ENCODE data around the gene CDH13. TPM values are rescaled to one million over a fixed set of nuclear protein-coding genes. Genes with fewer than 3 reads are reported as not detected.

The CDH13 gene
- total RNA-seq, 1 donor from 2014 or later, result 2.3 TPM

- no peaks in the 10 kb centered on the region for H3K4me1 Mint-ChIP-seq (ENCODE audit: unreplicated experiment)
- H3K27me3 Mint-ChIP-seq (ENCODE audit: unreplicated experiment), result no peaks in the 10 kb centered on the region
- no peak for DNase-seq (ENCODE audit: low spot score)
- no peak overlapping the region for H3K27ac Mint-ChIP-seq (ENCODE audit: unreplicated experiment)
- no peak for TF ChIP-seq CTCF (IDR thresholded peaks at IDR 0.05; ENCODE audit: unreplicated experiment)
- H3K4me3 Mint-ChIP-seq (ENCODE audit: unreplicated experiment), result no peak overlapping the region
- H3K36me3 Mint-ChIP-seq (ENCODE audit: low read depth, unreplicated experiment), result no peaks in the 10 kb centered on the region
- no peaks in the 10 kb centered on the region for H3K9me3 Mint-ChIP-seq (ENCODE audit: unreplicated experiment)
These were observed 165.9 kb downstream of the CDH13 start for GRCh38 chr16:82792693-82793092.

- H3K36me3 Mint-ChIP-seq (ENCODE audit: low read depth, unreplicated experiment), result no peaks in the 10 kb centered on the region
- no peaks in the 10 kb centered on the region for H3K9me3 Mint-ChIP-seq (ENCODE audit: unreplicated experiment)
- H3K4me1 Mint-ChIP-seq (ENCODE audit: unreplicated experiment), result no peaks in the 10 kb centered on the region
- no peak for TF ChIP-seq CTCF (IDR thresholded peaks at IDR 0.05; ENCODE audit: unreplicated experiment)
- H3K4me3 Mint-ChIP-seq (ENCODE audit: unreplicated experiment), result no peak overlapping the region
- H3K27me3 Mint-ChIP-seq (ENCODE audit: unreplicated experiment), result no peaks in the 10 kb centered on the region
- DNase-seq (ENCODE audit: low spot score), result no peak
- no peak overlapping the region for H3K27ac Mint-ChIP-seq (ENCODE audit: unreplicated experiment)
These were observed 166.9 kb downstream of the CDH13 start for GRCh38 chr16:82793528-82794245.

- no peaks in the 10 kb centered on the region for H3K9me3 Mint-ChIP-seq (ENCODE audit: unreplicated experiment)
- no peak overlapping the region for H3K4me3 Mint-ChIP-seq (ENCODE audit: unreplicated experiment)
- H3K4me1 Mint-ChIP-seq (ENCODE audit: unreplicated experiment), result no peaks in the 10 kb centered on the region
- no peak for TF ChIP-seq CTCF (IDR thresholded peaks at IDR 0.05; ENCODE audit: unreplicated experiment)
- no peaks in the 10 kb centered on the region for H3K36me3 Mint-ChIP-seq (ENCODE audit: low read depth, unreplicated experiment)
- no peaks in the 10 kb centered on the region for H3K27me3 Mint-ChIP-seq (ENCODE audit: unreplicated experiment)
- DNase-seq (ENCODE audit: low spot score), result no peak
- no peak overlapping the region for H3K27ac Mint-ChIP-seq (ENCODE audit: unreplicated experiment)
These were observed 169.3 kb downstream of the CDH13 start for GRCh38 chr16:82796047-82796446.

- no peaks in the 10 kb centered on the region for H3K4me1 Mint-ChIP-seq (ENCODE audit: unreplicated experiment)
- TF ChIP-seq CTCF (IDR thresholded peaks at IDR 0.05; ENCODE audit: unreplicated experiment), result no peak
- H3K4me3 Mint-ChIP-seq (ENCODE audit: unreplicated experiment), result no peak overlapping the region
- no peak overlapping the region for H3K27ac Mint-ChIP-seq (ENCODE audit: unreplicated experiment)
- H3K27me3 Mint-ChIP-seq (ENCODE audit: unreplicated experiment), result peaks cover under 1% of the 10 kb centered on the region
- no peaks in the 10 kb centered on the region for H3K36me3 Mint-ChIP-seq (ENCODE audit: low read depth, unreplicated experiment)
- DNase-seq (ENCODE audit: low spot score), result no peak
- H3K9me3 Mint-ChIP-seq (ENCODE audit: unreplicated experiment), result no peaks in the 10 kb centered on the region
These were observed 174.6 kb downstream of the CDH13 start for GRCh38 chr16:82801361-82801760.

GRCh38 chr16:82805866-82806265 lies 179.1 kb downstream of the CDH13 start:
- TF ChIP-seq CTCF (IDR thresholded peaks at IDR 0.05; ENCODE audit: unreplicated experiment), result no peak
- peaks cover 4% of the 10 kb centered on the region for H3K27me3 Mint-ChIP-seq (ENCODE audit: unreplicated experiment)
- peaks cover 3% of the 10 kb centered on the region for H3K4me1 Mint-ChIP-seq (ENCODE audit: unreplicated experiment)
- H3K9me3 Mint-ChIP-seq (ENCODE audit: unreplicated experiment), result no peaks in the 10 kb centered on the region
- no peaks in the 10 kb centered on the region for H3K36me3 Mint-ChIP-seq (ENCODE audit: low read depth, unreplicated experiment)
- no peak overlapping the region for H3K4me3 Mint-ChIP-seq (ENCODE audit: unreplicated experiment)
- no peak for DNase-seq (ENCODE audit: low spot score)
- H3K27ac Mint-ChIP-seq (ENCODE audit: unreplicated experiment), result no peak overlapping the region

All from endothelial cell (in vitro differentiated cells).